Caki2 (cell line): ENCODE data around the gene GEN1. TPM values are rescaled to one million over a fixed set of nuclear protein-coding genes. Genes with fewer than 3 reads are reported as not detected.

Experiments
- DNase-seq: peaks from one replicate; pipeline ENCODE4 v3.0.0-alpha.2; 2015; ENCODE audit warnings: low read depth
- in situ Hi-C: cut with HindIII; loops from 2 replicates; pipeline ENCODE4 v1.10.0; 2016; ENCODE audit warnings: low sequenced_read_pairs, low pct_unique_long_range_greater_than_20kb, mixed read lengths
- total RNA-seq: library from RNA; depleted of rRNA; stranded (reverse); fragments of >200 nt; shearing (Covaris generic); gene quantifications from 2 replicates; pipeline ENCODE4 v1.2.3, GENCODE V29; 2014; ENCODE audit warnings: low replicate concordance

GEN1 gene
- total RNA-seq, 1 experiment from 2014 or later, result 18.9 TPM

GRCh38 chr2:17790536-17790935, 36.6 kb downstream of the GEN1 start:
- no peak for DNase-seq

GRCh38 chr2:17791121-17791816, 37.3 kb downstream of the GEN1 start:
- no peak for DNase-seq
- in situ Hi-C loops, result no loop called here

More at GRCh38 chr2:17790536-17790935, 36.6 kb downstream of the GEN1 start:
- in situ Hi-C loops, result no loop called here

- no peak for DNase-seq
Measured at GRCh38 chr2:17791817-17792130, 37.8 kb downstream of the GEN1 start.

GRCh38 chr2:17792515-17792914, 38.6 kb downstream of the GEN1 start:
- in situ Hi-C loops, result no loop called here
- DNase-seq, result no peak

More at GRCh38 chr2:17791817-17792130, 37.8 kb downstream of the GEN1 start:
- in situ Hi-C loops, result no loop called here

GRCh38 chr2:17793296-17793695, 39.4 kb downstream of the GEN1 start:
- in situ Hi-C loops, result no loop called here
- DNase-seq, result no peak

- in situ Hi-C loops, result no loop called here
- DNase-seq, result no peak
Measured at GRCh38 chr2:17793803-17794354, 39.9 kb downstream of the GEN1 start.

GRCh38 chr2:17795309-17795708, 41.4 kb downstream of the GEN1 start:
- no peak for DNase-seq
- in situ Hi-C loops, result no loop called here

GRCh38 chr2:17798338-17798737, 44.4 kb downstream of the GEN1 start:
- in situ Hi-C loops, result no loop called here
- DNase-seq, result no peak

- in situ Hi-C loops, result no loop called here
- no peak for DNase-seq
Measured at GRCh38 chr2:17799301-17800120, 45.6 kb downstream of the GEN1 start.

- in situ Hi-C loops, result no loop called here
- no peak for DNase-seq
Measured at GRCh38 chr2:17800219-17800618, 46.3 kb downstream of the GEN1 start.

GRCh38 chr2:17800693-17801458, 46.9 kb downstream of the GEN1 start:
- DNase-seq, result no peak
- in situ Hi-C loops, result no loop called here

- no peak for DNase-seq
- in situ Hi-C loops, result no loop called here
Measured at GRCh38 chr2:17803497-17803896, 49.6 kb downstream of the GEN1 start.

- in situ Hi-C loops, result no loop called here
- DNase-seq, result no peak
Measured at GRCh38 chr2:17804358-17804757, 50.4 kb downstream of the GEN1 start.

- in situ Hi-C loops, result no loop called here
- DNase-seq, result no peak
Measured at GRCh38 chr2:17805166-17805565, 51.2 kb downstream of the GEN1 start.

- no peak for DNase-seq
- in situ Hi-C loops, result no loop called here
Measured at GRCh38 chr2:17805717-17806363, 51.9 kb downstream of the GEN1 start.

GRCh38 chr2:17813010-17813741, 59.2 kb downstream of the GEN1 start:
- in situ Hi-C loops, result no loop called here
- DNase-seq, result no peak

- in situ Hi-C loops, result no loop called here
- DNase-seq, result no peak
Measured at GRCh38 chr2:17813742-17814473, 60.0 kb downstream of the GEN1 start.
